HS-27A (cell line): ENCODE results near the gene CFAP46.

ENCODE experiments used
- DNase-seq: peaks from one replicate; pipeline ENCODE4 v3.0.0-alpha.2; 2012; ENCODE audit warnings: low read depth, missing footprints

Gene CFAP46

DNA sequence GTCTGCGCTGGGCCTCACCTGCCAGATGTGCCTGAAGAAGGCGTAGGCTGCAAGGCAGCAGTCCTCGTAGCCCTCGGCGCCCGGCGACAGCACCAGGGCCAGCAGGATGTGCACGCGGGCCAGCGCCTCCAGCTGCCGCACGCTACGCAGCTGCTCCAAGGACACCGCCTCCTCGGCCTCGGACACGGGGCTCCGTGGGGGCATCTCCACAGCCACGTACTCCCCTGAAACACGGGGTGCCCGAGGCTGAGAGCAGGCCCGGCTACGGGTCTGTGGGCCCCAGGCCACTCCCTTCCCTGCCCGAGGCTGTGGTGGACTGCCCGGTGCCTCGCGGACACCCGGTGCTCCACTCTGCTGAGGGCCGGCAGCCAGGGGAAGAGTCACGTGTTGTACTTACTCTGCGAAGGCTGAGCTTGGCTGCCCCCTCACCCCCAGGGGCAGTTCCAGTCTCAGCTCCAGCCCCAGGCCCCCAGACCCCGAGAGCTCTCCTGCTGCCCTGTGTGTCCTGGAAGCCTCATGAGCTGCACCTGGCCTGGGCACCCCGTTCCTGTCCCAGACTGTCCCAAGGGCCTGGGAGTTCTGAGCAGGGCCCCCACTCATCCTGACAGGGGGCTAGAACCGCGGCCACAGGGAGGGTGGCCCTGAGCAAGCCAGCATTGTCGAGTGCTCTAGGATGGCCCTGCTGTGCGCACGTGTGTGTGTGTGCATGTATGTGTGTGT lies 62.8 kb downstream of the CFAP46 start:
- no peak for DNase-seq

DNA sequence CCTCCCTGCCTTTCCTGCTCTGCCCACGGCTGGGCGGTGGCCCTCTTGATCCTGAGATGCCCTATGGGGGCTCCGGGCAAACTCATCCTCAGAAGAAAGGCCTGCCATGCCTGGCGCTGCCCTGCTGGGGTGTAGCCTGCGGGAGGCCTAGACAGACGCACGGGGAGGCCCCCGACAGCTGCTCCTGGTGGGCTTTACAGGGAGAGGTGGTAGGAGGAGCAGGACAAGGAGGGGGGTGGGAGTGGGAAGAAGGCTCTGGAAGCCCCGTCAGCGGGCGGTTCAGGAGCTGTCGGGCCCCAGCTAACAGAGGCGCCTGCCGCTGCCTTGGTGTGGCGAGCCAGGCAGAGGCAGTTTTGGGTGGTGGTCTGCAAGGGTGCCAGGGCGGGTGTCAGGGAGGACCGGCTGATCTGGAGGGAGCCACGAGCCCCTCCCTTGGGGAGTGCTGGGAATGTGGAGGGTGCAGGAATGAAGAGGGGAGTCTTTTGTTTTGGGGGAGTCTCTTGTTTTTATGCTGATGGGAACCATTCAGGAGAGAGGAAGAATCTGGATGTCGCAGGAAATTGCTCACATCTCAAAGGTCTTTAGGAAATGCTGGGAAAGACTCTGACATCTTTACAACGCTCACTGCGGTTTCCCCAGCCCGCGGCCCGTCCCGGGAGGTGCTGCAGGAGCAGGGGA lies 63.5 kb downstream of the CFAP46 start:
- DNase-seq, result no peak

DNA sequence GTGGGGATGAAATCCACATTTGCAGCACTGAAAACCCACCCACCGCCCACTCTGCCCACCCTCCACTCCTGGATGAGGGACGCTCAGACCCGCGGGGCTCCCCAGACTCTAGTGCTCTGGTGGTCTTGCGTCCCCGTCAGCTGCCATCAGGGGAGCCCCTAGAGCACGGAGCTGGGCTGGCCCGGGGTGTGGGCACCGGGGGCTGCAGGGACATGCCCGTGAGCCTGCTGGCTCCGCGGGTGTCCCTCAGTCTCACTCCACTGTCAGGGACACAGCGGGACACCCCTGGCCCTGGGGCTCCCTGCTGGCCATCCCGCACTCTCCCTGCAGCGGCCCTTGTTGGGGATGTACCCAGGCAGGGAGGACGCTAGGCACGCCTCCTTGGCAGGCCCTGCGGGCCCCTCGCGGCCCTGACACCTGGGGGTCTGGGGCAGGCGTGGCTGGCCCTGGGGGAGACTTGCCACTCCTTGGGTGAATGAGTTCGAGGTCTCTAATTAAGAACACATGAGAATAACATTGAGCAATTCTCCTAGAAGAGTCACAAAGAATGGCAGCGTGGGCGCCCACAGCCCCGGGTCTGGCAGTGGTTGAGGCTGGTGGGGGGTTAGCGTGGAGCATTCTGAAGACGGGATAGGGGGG lies 64.2 kb downstream of the CFAP46 start:
- no peak for DNase-seq

DNA sequence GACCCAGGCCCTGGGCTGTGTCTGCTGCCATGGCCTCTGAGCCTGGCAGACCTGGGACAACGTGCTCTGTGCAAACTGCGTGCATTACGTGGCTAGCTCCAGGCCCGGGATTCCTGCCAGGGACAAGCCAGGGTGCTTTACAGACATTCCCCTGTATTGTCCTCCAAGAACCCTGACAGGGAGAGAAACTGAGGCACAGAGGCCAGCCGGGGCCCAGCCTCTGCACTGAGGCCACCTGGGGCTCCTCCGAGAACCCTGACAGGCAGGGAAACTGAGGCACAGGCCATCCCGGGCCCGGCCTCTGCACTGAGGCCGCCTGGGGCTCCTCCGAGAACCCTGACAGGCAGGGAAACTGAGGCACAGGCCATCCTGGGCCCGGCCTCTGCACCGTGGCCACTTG lies 64.9 kb downstream of the CFAP46 start:
- DNase-seq, result no peak

DNA sequence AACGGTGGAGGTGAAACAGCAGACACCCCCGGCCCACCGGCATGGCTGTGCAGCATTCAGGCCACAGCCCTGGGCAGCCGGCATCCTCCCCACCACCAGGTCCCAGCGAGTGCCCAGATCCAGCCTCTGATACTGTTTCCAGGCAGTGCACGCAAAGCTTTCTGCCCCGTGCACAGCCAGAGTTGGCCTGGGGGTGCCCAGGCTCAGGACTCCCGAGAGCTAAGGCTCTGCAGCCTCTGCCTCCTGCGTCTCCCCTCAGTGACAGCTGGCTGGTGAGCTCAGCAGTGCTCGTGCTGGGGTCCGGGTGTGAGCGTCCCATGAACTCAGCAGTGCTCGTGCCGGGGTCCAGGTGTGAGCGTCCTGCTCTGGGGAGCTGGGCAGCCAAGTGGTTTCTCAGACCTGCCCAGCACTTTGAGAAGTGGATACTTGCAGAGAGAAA lies 65.4 kb downstream of the CFAP46 start:
- no peak for DNase-seq

DNA sequence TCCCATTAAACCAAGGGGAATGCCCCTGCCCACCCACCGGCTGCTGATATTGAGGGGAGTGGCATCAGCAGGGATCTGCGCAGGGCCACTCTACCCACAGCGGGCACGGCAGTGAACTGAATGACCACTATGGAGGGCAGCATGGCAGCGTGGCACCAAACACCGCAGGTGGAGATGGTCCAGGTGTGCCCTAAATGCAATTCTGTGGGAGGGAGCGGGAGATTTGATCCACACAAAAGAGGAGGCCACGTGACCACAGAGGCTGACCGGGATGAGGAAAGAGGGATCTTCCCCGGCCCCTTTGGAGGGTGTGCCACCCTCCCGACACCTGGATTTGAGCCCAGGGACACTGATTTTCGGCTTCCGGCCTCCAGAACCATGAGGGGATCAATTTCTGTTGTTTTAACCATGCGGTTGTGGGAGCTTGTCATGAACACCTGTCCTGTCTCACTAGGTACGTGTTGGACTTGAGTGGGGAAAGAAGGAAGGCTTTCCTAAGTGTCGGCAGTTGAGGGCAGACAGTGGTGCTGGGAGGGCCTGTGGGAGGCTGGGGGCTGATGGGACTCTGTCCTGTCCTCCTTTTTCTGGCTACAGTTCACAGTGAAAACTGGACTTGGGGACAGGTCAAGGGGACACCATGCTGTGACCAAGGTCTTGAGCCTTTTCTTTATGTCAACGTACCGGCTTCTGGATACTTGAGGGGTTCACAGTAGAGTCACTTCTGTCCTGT lies 66.1 kb downstream of the CFAP46 start:
- DNase-seq, result no peak

DNA sequence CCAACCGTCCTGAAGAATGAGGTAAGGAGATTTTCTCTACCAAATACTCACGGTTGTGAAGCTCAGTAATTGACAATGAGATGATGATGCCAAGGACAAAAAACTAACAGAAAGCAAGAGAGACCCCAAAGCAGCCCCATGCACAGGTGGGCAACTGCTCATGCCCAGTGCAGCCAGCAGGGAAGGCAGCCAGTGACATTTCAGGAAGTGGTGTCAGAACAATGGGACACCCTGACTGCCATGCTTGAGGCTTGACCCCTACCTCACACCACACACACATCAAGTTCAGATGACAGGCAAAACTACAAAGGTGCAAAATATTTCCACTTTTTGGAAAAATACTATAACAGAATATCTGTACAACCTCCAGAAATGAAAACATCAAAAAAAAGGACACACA lies 66.9 kb downstream of the CFAP46 start:
- no peak for DNase-seq

DNA sequence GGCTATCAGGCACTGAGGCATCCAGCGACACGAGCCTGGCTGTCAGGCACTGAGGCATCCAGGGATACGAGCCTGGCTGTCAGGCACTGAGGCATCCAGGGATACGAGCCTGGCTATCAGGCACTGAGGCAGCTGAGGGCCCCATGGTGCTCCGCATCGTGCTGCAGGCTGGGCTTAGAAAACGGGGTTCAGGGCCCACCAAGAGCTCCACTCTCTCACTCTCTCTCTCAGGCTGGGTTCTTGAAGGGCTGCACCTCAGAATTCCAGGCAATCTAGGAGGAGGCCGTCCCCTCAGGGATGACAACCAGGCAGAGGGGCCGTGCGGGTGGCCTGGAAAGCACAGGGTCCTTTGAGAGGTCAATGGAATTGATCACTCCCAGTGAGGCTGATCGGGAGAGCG lies 69.0 kb downstream of the CFAP46 start:
- no peak for DNase-seq

DNA sequence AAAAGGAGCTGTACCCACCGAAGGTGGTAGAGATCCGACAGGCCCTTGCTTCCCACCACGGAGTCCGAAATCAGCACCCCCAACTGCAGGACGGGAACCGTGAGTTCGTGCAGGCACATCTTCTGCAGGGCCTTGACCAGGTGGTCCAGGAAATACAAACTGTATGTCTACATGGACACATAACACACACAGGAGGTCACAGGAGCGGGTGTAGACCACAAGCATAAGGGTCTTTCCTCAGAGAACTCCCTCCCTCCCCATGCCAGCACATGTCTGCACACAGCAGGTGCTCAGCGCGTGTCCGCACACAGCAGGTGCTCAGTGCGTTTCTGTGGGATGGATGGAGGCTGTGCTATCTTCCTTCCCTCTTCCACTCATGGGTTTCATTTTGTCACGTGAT lies 69.7 kb downstream of the CFAP46 start:
- no peak for DNase-seq

DNA sequence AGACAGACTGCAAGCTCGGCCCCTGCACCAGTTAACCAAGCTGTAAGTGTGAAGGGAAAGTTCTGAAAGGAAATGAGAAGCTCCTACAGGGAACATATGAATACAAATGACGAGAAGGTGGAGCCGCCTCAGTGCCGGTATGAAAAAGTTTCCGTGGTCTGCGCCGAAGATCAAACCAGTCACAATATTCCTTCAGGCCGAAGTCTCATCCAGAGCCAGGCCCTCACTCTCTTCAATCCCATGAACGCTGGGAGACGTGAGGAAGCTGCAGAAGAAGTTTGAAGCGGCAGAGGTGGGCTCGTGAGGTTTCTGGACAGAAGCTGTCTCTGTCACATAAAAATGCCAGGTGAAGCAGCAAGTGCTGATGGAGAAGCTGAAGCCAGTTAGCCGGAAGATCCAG lies 71.9 kb downstream of the CFAP46 start:
- DNase-seq, result no peak

DNA sequence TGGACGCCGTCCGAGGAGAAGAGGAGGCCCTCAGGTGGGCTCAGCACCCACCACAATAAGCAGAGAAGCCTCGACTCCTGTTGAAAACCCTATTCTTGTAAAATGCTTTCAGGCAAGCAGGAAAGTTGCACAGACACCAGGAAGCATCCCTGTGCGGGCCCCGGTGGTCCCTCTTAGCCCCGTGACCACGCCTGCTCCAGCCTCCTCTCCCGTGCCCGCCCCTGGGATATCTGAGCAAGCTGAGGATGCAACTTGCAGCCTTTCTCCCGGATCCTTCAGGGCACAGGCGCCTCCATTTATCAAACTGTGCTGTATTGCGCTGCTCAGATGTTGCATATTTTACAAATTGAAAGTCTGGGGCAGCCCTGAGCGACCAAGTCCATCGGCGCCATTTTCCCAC lies 72.7 kb downstream of the CFAP46 start:
- DNase-seq, result no peak

DNA sequence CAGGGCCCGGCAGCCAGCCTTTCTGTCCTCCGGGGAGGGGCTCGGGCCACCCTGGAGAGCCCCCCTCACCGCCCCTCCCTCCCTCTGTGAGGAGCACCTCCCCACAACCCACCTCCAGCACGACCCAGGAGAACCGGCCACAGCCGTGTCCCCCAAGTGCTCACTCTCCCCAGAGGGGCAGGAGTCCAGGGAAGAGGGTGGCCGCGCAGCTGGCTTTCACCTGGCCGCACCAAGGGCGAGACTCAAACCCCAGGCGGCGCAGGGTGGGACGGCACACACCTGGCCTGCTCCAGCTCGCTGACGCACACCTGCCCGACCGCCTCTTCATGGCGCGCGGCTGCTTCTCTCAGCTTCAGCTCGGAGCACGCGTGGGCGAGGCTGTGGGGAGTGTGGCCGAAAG lies 73.4 kb downstream of the CFAP46 start:
- DNase-seq, result no peak

DNA sequence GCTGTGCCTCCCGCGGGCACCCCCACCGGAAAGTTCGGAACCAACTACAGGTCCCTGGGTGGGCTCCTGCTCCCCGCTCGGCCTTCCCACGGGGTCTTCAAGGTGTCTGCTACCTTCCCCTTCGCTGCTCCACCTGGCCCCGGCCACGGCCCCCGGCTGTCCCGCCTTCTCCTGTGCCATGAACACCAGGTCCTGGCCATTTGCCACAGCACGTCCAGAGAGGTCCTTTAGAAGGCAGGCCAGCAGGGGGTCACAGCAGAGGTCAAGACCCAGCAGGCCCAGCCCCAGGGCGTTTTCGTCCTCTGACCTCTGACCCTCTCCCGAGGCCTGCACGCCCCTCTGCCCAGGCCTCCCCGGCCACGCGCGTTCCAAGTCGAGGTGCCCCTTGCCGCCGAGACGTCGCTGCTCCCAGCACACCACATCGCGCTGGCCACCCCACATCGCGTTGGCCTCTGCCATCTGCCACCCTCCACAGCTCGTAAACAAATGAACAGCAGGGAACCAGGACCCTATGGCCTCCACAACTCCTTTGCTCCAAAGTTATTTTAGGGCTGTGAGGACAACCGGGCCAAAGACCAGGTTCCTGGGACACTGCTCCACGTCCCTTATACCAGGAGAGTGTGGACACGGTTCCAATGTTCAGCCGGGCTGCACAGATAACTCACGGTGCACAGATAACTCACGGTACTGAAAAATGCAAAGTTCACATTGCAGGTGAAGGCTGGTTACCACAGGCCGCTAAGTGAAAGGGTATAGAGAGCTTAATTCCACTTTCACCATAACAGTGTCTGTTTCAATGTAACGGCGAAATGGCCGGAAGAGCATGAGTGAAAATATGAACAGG lies 74.3 kb downstream of the CFAP46 start:
- DNase-seq, result no peak

DNA sequence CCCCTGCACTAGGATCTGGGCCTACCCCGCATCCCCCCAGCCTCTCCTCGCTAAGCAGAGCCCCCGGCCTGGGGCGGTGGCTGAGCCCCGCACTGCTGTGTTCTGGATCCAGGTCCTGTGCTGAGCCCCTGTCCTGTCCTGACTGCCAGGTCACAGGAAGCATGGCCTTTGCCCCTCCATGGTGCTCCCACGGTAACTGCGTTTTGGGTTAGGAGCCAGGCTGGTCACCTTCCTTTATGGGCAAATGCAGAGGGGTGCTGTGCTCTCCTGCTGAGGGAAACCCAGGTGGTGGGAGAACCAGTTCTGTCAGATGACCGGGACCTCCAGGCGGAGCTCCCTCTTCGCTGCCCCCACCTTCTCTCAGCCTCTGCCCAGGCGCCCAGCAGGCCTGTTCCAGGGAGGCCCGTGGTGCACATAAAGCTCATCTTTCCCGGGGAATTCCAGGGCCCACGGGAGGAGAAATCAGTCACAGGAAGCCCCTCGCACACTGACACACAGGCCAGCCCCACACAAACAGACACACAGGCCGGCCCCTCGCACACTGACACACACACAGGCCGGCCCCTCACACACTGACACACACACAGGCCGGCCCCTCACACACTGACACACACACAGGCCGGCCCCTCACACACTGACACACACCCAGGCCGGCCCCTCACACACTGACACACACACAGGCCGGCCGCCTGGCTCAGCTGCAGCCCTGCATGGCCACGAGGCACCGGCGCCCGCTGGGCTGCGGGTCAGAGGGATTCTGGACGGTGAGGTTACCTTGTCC lies 75.6 kb downstream of the CFAP46 start:
- no peak for DNase-seq

DNA sequence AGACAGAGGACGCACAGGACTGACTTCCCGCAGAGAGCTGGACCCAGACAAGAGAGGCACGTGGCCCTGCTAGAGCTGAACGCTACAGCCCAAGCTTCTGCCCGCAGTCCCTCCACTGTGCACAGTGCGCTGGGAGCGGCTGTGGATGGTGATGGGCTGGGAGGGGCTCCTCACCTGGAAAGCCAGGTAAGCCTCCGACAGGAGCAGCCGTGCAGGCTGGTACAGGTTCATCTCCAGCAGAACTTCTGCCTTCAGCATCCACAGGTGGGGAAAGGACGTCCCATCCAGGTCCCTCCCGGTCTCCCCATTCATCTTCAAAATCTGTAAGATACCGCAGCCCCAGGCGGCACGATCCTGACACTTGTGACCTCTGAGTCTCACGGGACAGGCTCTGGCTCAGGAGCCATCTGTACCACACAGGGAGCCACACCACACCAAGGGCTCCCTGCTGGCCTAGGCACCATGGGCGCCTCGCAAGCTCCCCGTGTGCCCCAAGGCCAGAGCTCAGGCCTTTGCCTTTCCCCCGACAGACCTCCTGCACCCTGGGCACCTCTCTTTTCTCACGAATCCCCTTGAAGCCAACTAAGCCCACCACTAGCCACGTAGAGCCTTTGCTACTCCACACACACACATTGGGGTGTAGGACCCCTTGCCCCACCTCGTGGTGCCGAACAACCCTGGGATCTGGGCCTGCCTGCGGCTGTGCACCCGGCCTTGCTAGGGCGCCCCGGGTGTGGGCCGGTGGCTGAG lies 76.3 kb downstream of the CFAP46 start:
- no peak for DNase-seq

DNA sequence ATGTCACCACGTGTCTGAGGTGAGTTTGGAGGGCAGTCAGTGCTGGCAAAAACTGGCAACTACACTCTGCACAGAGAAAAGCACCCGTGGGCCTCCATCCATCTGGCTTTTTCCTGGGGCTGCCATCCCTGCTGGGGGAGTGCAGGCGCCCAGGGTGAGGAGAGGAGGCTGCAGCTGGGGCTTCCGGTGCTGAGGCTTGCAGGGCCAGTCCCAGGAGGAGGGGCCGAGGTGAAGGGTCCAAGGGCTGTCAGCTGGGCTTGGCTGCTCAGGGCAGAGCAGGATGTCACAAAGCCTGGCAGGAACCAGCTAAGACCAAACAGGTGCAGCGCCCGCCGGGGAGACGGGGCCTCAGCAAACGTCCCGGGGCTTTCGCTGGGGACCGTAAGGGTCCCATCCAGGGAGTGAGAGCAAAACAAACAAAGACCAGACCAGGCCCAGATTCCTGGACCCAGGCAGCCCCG lies 77.2 kb downstream of the CFAP46 start:
- DNase-seq, result no peak

DNA sequence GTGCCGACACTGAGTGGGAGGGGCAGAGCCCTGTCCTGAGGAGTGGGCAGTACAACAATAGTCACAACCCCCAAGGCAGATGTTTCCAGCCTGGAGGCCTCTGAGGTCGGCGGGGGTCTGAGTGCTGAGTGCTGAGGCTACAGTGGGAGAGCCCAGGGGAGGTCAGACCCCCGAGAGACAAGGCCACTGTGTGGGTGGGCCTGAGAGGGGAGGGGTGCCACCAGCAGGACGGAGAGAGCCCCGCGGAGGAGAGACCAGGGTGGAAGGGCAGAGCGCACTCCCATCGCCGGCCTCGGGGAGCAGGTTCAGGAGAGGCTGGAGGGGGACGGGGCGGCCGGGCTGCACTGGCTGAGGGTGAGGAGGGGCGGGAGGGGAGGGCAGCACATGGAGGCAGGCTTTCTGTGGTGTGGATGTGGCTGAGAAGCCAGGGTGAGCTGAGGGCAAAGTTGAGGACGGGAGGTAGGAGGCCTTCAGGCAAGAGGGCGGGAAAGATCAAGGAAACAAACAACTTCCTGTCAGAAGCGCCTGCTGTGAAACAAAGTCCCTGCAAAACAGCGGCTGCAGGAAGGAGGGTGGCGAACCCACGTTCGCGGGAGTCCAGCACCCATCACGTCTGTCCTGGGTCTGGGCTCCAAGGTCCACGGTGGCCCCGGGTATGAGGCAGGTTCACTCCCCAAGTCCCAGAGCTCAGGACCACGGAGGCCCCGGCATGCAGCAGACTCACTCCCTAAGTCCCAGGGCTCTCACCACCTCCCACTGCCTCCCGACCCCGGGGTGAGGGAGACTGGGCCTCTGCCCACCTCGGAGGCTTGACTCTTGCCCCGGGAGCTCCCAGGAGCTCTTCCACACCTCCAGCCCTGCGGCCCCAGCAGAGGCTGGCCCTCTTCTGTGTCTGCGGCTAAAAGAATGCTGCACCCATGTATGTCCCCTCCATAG lies 79.6 kb downstream of the CFAP46 start:
- no peak for DNase-seq

DNA sequence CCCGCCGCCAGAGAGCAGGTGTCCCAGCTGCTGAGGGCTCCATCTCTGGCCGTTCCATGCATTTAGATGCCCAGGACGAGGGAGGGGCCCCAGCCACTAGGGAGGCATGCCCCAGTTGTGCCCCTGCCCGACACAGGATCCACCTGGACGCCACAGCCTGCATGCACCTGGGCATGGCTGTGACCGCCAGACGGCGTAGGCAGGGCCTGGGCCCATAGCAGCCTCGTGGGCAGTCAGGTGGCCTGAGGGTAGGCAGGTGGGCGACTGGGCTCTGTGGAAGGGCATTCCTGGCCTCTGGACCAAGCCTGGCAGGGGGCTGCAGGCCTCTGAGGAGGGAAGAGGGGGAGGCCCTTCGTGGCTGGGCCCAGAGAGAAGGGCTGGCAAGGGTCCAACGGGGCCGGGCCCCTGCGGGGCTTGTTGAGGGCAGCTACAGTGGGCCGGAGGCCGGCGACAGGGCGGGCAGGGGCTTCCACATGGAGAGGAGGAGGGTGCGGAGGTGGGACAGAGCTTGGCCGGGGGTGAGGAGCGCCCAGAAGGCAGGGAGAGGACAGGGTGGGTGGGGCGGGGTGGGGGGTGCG lies 80.4 kb downstream of the CFAP46 start:
- DNase-seq, result no peak
